Anterior cingulate cortex (tissue), 58 donors: ENCODE data around the gene SLC22A4.

Experiments
- DNase-seq, 58 donors: peaks; one replicate each; lab custom pipeline; 2025; lab: John Stamatoyannopoulos, UW

SLC22A4 gene

DNA sequence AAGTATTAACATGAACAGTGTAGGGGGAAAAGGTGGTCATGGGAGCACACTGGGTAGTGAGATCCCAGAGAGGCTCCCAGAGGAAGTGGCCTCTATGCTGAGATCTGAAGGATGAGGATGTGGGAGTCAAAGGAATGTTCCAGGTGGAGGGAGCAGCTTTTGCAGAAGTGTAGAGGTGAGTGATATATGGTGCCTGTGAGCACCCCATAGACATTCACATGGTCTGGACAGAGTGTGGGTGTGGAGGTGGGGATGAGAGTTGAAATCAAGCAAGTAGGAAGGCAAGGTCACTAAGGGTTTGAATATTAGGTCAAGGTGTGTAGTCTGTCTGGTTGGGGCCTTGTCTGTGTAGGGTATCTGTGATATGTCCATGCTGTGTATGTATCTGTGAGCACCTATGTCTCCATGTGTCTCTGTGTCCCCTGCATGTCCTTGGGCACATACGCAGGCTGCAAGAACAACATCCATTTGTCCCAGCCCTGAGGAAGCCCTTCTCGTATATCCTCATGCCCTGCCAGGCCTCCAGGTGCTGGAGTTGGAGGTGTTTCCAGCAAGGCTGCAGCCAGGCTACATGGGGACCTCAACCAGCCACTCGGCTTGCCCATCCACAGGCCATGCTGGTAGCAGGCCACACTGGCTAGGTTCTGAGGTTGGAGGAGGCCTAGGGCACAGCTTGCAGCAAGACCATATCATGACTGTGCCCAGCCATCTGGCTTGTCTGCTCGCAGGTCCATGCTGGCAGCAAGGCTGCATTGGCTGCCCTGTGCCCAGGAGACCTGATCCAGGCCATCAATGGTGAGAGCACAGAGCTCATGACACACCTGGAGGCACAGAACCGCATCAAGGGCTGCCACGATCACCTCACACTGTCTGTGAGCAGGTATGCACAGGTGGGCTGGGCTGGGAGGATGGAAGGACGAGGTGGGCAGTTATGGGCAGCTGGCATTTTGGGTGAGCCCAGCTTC, 32.0 kb upstream of the SLC22A4 start:
- no peak for DNase-seq

DNA sequence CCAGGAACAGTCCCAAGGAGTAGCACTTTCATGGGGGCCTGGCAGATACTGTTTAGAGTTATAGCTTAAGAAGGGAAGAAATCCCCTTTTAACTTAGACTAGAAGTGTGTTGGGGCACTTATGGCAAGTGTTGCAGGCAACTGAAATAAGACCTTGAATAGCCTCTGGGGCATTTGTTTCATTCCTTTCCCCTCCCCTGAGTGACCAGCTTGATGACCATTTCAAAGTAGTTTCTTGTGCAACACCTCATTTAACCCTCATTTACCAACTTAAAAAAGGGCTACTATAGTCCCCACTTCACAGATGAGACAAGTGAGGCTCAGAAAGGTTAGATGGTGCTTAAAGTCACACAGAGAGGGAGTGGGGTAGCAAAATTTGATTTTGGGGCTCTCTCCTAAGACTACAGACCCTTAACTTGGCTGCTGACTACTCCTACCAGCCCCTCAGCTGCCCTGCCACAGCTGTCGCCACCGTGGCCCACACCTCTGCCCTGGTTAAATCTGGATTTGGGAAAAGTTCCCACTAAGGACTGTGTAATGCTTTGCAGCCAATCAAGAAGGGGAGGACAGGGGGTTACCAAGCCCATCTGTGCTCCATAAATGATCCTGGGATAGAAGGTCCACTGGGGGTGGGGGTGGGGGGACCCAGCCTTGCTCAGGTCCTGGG, 31.2 kb upstream of the SLC22A4 start:
- DNase-seq = no peak

DNA sequence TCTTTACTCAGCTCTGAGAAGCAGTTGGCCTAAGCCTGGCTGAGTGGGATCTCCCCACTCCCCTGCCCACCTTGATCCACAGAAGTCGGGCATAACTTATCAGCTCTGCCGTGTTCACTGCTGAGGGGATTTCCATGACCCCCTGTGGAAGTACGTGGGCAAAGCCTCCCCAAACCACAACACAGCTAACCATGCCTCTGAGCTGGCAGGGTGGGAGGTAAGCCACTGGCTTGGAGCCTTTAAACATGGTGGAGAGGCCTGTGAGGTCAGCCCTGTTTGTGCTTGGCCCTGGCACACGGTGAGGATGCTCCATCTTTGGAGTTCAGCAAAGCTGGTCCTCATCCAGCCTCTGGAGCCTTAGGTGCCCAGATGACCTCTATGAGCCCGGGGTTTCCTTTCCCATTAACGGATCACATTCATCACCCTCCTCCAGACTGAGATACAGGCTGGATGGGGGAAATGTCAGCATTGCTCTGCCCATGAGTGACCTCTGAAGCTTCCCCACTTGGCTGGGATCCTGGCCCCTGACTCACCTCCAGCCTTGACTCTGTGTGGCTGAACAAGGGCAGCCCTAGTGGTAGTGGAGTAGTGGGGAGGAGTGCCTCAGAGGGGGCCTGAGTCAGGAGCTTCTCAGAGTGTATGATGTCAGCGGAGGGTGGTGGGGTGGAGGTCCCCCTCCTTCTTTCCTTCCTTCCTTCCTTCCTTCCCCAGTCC, 30.5 kb upstream of the SLC22A4 start:
- peak in 2 of 58 donors; percentile 31 for DNase-seq

DNA sequence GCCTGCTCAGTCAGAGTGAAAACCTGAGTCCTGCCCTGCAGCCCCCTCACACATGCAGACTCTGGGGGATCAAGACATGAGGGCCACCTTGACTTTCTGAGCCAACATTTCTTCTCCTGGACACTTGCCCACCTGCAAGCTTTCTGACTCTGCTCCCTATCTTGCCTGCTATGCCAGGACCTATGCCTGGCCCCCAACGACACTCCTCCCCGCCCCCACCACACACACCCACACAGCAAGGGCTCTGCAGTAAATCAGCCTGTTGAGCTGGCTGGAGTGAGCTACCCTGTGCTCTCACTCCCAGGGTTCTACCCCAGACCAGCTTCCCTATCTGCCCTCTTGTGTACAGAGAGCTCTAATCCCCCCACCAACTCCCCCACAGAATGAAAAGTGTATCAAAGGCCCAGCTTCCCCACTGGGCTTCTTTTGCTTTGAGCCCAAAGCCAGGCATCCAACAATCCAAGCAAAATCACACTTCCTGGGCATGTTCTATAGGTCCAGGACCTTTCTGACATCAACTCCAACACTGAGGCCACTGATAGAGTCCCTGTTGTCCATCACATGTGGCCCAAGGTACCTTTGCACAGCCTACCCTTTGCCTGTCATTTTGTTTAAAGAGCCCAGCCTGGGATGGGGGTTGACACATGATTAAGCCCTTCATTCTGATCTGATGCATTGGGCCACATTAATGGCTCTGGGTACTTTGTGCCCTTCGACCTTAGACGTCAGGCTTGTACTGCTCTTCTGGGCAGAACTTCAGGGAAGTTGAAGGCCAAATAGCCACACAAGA, 29.5 kb upstream of the SLC22A4 start:
- DNase-seq = no peak

DNA sequence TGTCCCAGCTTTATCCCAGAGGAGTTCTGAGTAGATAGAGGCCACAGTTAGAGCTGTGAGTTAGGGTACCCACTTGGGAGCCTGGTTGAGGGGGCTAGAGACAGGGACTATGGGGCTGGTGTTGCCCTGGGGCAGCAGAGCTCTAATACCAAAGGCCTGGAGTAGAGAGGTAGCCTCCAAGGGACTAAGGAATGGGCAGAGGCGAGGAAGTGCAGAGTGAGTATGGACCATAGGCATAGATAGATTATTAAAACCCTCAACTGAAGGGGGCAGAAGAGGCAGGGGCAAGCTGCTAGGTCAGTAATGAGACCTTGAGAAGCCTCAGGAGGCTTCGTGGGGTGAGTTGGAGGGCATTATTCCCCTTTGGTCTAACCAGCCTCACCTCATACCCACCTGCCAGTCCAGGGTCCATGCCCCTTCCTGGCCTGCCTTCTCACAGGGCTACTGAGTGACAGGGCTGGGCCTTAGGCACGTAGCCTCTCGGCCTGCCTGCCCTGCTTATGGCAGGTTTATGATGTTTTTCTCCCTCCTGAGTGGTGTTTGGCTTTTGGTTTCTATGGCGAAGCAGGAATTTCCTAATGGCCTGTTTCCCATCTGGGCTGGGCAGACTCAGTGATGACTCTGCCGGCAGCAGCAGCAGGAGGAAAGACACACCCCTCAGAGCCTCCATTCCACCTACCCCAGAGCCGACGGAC, 28.7 kb upstream of the SLC22A4 start:
- peak in 2 of 58 donors; percentile 19 to 33 for DNase-seq

DNA sequence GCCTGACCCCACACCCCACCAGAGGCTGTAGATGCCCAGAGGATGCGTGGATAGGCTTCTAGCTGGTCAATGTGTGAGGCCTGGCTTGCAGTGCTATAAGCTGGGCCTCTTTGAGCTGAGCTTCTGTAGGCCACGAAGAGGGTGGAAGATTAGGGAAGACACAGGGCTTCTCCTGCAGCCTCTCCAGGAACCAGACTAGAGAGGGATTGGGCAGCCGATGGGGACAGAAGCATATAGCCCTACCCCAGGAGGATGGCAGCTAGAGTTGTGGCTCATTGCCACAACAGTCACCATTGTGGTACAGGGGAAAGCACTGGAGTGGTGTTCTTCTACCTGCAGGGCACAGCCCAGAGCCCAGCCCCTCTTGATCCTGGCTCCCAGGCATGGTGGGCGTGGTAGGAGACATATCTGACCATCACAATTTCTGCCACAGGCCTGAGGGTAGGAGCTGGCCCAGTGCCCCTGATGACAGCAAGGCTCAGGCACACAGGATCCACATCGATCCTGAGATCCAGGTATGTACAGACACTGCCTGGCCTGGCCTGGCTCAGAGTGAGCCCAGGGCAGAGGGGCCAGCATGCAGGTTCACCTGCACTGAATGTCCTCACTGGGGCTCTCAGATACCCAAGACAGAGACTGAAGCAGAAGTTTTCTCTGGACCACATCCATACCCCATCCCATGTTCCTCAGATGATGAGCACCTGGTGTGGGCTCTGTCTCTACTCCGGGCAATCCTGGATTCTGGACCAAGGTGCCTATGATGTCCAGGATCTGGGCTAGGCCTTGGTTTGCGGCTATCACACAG, 28.0 kb upstream of the SLC22A4 start:
- DNase-seq = no peak

DNA sequence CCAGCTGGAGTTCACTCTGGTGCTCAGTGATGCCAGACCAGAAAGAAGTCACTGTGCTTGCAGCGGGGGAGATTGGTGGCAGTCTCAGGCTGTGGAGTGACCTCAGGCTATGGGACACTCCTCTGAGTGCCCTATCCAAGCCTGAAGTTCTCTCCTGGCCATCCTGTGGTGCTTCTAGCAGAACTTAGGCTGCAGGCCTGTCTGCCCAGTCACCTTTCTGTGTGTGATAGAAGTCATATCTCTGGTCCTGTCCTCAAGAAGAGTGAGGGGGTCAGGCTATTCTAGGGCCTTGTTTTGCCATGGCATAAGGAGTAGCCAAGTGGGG, 27.4 kb upstream of the SLC22A4 start:
- DNase-seq = no peak

DNA sequence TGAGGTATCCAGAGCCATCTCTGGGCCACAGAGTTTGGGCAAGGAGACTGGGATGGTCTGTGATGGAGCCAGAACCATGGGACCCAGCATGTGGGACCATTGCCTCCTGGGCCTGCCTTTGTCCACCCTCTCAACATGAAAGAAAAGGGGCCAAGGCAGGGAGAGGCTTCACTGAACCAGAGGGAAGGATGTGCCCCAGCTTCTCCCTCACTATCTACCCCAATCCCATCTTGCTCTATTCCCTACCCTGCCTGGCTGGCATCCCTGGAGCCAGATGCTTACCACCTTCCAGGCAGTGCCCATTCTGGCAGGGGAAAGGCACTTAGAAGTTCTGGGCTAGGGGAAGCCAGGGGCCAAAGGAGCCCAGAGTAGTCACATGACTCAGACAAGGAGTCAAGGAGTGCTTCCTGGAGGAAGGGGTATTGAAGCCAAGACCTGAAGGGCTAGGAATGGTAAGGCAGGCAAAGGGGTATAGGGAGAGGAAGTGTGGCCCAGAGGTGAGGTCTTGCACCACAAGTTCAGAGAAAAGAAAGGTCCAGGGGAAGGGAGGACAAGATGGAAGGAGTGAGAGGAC, 26.9 kb upstream of the SLC22A4 start:
- no peak for DNase-seq

DNA sequence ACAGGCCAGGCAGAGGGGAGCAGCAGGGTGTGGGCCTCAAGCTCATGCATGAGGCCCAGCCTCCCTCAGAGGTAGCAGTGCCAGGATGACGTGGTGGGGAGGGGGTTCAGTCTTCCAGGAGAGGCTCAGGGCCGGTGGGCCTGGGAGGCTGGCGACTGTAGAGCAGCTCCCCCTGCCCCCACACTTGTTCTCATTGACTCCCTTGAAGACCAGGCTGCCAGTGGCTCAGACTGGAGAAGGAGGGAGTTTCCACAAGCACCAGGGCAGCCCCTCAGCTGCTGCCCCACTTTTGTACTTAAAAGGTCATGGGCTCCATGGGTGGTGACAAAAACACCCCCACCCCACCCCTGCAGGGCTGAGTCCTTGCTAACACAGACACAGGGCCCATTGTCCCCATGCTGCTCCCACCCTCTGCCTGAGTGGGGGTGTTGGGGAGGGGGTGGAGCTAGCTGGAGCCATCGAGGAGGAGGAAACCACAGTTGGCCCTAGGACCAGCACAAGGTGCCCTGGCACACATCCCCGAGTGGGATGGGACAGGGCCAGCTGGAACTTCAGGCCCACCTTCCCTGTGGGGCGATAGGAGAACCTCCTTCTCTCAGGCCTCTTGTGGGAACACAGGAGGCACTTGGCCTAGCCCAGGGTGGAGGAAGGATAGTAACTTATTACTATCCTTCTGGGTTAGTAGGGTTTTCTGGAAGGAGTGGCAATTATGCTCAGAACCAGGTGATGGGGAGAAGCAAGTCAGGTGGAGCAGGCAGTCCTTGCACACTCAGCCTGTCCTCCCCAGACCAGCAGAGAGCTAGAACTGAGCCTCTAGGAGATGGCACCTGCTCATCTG, 26.0 kb upstream of the SLC22A4 start:
- peak in 19 of 58 donors; percentile 18 to 83 (median 35) for DNase-seq

DNA sequence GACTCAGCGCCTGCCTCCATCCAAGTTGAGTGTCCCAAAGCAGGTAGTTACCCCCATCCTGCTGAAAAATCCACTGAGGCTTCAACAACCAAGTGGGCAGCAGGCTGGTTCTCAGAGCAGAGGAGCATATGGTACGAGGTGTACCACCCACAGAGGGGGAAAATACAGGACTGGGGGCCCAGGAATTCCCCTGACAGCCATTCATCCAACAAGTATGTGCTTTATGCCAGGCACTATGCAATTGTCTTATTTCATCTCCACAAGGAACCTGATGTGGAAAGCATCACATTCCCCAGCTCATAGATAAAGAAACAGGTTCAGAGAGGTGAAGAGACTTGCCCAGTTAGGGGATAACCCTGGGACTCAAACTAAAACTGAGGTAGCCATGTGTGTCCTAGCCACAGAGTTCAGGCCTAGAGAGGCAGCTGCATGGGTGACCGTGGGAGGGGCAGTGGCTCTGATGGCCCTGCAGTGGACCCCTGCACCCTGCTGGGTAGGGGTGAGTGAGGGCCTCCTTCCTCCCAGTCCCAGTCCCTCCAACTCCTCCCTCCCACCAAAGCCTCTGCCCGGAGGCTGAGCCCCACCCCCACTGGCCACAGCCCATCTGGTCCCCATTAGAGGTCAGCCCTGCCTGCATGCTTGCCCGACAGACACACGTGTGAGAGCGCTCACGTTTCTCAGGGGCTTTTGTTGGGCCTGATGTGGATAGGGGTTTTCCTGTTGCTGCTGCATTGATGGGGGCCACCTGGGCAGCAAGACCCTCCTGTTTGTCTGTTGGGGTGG, 25.2 kb upstream of the SLC22A4 start:
- no peak for DNase-seq

DNA sequence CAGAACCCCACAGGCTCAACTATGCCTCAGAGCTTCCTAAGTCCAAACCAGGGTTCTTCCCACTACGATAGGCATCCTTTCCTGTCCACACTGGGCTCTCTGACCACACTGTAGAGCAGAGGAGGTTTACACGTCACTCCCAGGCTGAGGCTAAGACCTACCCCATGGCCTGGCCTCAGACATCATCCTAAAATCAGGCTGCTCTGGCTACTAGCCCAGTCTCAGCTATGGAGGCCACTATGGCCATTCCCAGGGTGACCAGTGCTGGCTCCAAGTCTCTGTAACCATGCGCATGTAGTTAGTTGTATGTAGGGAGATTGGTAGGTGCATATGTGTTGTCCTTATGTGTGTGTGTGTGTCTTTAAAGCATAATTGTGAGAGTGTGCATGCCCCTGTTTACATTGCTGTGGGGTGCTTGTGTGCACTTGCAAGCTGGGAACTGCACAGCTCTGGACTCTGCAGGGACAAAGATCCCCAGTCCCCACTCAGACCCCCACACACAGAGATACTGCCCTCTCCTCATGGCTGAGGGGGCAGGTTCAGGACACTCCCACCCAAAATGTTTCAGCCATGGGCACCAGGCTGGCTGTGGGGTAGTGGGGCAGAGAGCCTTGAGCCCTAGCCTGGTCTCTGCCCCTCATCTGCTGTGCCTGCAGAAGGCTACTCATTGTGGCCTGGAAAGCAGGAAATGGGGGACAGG, 24.4 kb upstream of the SLC22A4 start:
- no peak for DNase-seq

DNA sequence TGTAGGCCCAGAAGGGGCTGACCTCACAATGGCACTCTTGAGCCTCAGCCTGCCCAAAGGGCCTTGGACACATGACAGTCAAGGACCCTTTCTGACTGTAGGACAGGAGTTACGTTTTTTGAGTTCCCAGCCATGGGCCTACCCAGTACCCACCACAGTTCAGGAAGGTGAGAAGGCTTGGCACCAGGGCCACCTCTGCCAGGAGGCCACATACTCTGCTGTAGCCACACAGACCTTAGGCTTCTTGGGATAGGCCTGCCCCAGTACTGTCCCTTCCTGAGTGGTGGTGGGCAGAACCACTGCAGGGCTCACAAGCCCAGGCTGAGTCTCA, 23.9 kb upstream of the SLC22A4 start:
- no peak for DNase-seq

DNA sequence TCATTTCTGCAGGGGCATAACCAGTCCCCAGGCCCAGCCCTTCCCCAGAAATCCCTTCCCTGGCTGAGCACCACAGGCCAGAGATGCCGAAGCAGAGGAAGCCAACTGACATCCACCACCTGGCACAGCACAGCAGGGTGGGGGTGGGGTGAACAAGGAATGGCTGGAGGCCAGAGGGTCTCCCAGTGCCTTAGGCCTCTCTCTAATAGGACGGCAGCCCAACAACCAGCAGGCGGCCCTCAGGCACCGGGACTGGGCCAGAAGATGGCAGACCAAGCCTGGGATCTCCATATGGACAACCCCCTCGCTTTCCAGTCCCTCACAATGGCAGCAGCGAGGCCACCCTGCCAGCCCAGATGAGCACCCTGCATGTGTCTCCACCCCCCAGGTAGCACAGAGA, 23.5 kb upstream of the SLC22A4 start:
- no peak for DNase-seq

DNA sequence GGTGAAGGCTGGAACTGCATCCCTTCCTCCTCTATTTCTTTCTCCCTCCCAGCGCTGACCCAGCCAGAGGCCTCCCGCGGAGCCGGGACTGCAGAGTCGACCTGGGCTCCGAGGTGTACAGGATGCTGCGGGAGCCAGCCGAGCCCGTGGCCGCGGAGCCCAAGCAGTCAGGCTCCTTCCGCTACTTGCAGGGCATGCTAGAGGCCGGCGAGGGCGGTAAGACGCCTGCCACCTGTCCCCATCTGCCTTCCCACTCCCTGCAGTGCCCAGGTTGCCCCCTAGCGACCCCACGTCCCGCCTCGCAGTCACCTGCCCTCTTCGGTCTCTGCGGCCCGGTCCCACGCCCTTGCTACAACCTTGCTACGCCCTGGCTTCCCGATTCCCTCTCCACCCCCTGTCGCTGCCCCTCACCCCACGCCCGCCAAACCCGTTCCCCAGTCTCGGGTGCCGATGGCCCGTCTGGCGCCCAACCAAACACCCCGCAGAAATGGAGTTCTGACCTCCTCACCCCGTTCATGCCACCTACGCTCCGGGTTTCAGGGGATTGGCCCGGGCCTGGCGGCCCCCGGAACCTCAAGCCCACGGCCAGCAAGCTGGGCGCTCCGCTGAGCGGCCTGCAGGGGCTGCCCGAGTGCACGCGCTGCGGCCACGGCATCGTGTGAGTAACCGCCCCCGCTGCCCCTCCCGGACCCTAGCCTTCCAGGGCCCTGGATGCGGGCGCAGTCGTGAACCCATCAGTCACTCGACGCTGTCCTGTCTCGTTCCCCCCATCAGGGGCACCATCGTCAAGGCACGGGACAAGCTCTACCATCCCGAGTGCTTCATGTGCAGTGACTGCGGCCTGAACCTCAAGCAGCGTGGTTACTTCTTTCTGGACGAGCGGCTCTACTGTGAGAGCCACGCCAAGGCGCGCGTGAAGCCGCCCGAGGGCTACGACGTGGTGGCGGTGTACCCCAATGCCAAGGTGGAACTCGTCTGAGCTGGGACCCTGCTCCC, 22.6 kb upstream of the SLC22A4 start:
- DNase-seq = no peak
